IMR-90 (cell line): ENCODE data around the gene KCNJ4. TPM values are rescaled to one million over a fixed set of nuclear protein-coding genes. Genes with fewer than 3 reads are reported as not detected.

Experiments used
- ATAC-seq: fragments of 200-7000 bp; cut with Tn5 transposase; 2 replicates; pipeline ENCODE4 v1.9.1; 2020; ENCODE audit warnings: low read depth, mild to moderate bottlenecking, moderate library complexity
- BruUV-seq: library from RNA; stranded (reverse); fragments of 400-500 nt; replicated peaks from 2 replicates; lab custom pipeline; 2021; lab: Mats Ljungman, UMichigan
- CTCF ChIA-PET: fragments of 300-600 bp; formaldehyde crosslinking; extraction: SDS; loops from one replicate; lab custom pipeline; 2021; ENCODE audit warnings: antibody characterized with exemption; lab: Yijun Ruan, JAX
- POLR2A ChIA-PET: fragments of 300-600 bp; sonication (Branson Sonifier 250); formaldehyde crosslinking; loops from one replicate; lab custom pipeline; 2022; ENCODE audit warnings: antibody characterized with exemption; ENCODE audit not compliant: unreplicated experiment; lab: Charles Lee
- DNase-seq: peaks from one replicate; pipeline ENCODE4 v3.0.0; 2013
- H2AFZ ChIP-seq: replicated peaks from 2 replicates; pipeline ENCODE3; 2013; ENCODE audit warnings: low read length, mild to moderate bottlenecking; ENCODE audit not compliant: poor library complexity
- H2AK5ac ChIP-seq: 2 replicates; pipeline ENCODE4 v1.6.1; 2013; ENCODE audit warnings: low read depth, low read length, inconsistent platforms
- H2AK9ac ChIP-seq: replicated peaks from 2 replicates; pipeline ENCODE3; 2013; ENCODE audit warnings: mild to moderate bottlenecking, low read depth, low read length, moderate library complexity; ENCODE audit not compliant: poor library complexity
- H2BK120ac ChIP-seq: 2 replicates; pipeline ENCODE4 v1.6.1; 2013; ENCODE audit warnings: low read depth, low read length, inconsistent platforms
- H2BK15ac ChIP-seq: 3 replicates; pipeline ENCODE4 v1.6.1; 2013; ENCODE audit warnings: low read depth, low read length, inconsistent platforms
- H2BK20ac ChIP-seq: 2 replicates; pipeline ENCODE4 v1.6.1; 2013; ENCODE audit warnings: low read depth, mild to moderate bottlenecking, inconsistent platforms, low read length, moderate library complexity
- H2BK5ac ChIP-seq: 2 replicates; pipeline ENCODE4 v1.6.1; 2013; ENCODE audit warnings: mild to moderate bottlenecking, low read depth, low read length, inconsistent platforms; ENCODE audit not compliant: poor library complexity, severe bottlenecking
- H3K14ac ChIP-seq: replicated peaks from 2 replicates; pipeline ENCODE4 v1.6.1; 2013; ENCODE audit warnings: low read depth, low read length, inconsistent platforms
- H3K18ac ChIP-seq: 2 replicates; pipeline ENCODE4 v1.6.1; 2013; ENCODE audit warnings: low read depth, low read length, control low read depth
- H3K23ac ChIP-seq: 2 replicates; pipeline ENCODE4 v1.6.1; 2013; ENCODE audit warnings: low read depth, low read length, inconsistent platforms
- H3K27ac ChIP-seq: 2 replicates; pipeline ENCODE4 v1.5.1; 2013; ENCODE audit warnings: mild to moderate bottlenecking, control low read depth, low read length; ENCODE audit not compliant: insufficient read depth
- H3K27me3 ChIP-seq: 2 replicates; pipeline ENCODE4 v1.6.1; 2013; ENCODE audit warnings: low read length; ENCODE audit not compliant: control insufficient read depth, insufficient read depth
- H3K36me3 ChIP-seq: 2 replicates; pipeline ENCODE4 v1.6.1; 2013; ENCODE audit warnings: low read length, mixed read lengths; ENCODE audit not compliant: control insufficient read depth, insufficient read depth
- H3K4ac ChIP-seq: 2 replicates; pipeline ENCODE4 v1.6.1; 2013; ENCODE audit warnings: low read depth, low read length, inconsistent platforms
- H3K4me1 ChIP-seq: 2 replicates; pipeline ENCODE4 v1.6.1; 2013; ENCODE audit warnings: low read length, mixed read lengths; ENCODE audit not compliant: control insufficient read depth, insufficient read depth
- H3K4me2 ChIP-seq: 2 replicates; pipeline ENCODE4 v1.6.1; 2013; ENCODE audit warnings: low read depth, mild to moderate bottlenecking, control low read depth, low read length, moderate library complexity
- H3K4me3 ChIP-seq: 2 replicates; pipeline ENCODE4 v1.5.1; 2013; ENCODE audit warnings: low read depth, mild to moderate bottlenecking, control low read depth, low read length, moderate library complexity; ENCODE audit not compliant: insufficient read depth
- H3K56ac ChIP-seq: 2 replicates; pipeline ENCODE4 v1.6.1; 2013; ENCODE audit warnings: low read length, inconsistent platforms; ENCODE audit not compliant: insufficient read depth; ENCODE audit errors: extremely low read depth
- H3K79me1 ChIP-seq, 2 experiments: 2 replicates each; pipeline ENCODE4 v1.6.1; 2013; ENCODE audit warnings: low read length in 2 of 2, inconsistent platforms in 1 of 2, low read depth in 1 of 2
- H3K9ac ChIP-seq: 2 replicates; pipeline ENCODE4 v1.6.1; 2013; ENCODE audit warnings: low read depth, low read length, control low read depth
- H3K9me1 ChIP-seq: 2 replicates; pipeline ENCODE4 v1.6.1; 2013; ENCODE audit warnings: low read length, inconsistent platforms; ENCODE audit not compliant: insufficient read depth
- H3K9me3 ChIP-seq: 2 replicates; pipeline ENCODE4 v1.6.1; 2013; ENCODE audit warnings: low read length; ENCODE audit not compliant: control insufficient read depth, insufficient read depth
- H4K20me1 ChIP-seq: 2 replicates; pipeline ENCODE4 v1.6.1; 2013; ENCODE audit warnings: low read length, inconsistent platforms; ENCODE audit not compliant: insufficient read depth
- H4K5ac ChIP-seq: 2 replicates; pipeline ENCODE4 v1.6.1; 2013; ENCODE audit warnings: mild to moderate bottlenecking, low read depth, low read length, control low read depth
- H4K8ac ChIP-seq, 2 experiments: 2 replicates each; pipeline ENCODE4 v1.6.1; 2013; ENCODE audit warnings: low read depth in 2 of 2, low read length in 2 of 2, control low read depth in 1 of 2, inconsistent platforms in 1 of 2
- H4K91ac ChIP-seq: 2 replicates; pipeline ENCODE4 v1.6.1; 2013; ENCODE audit warnings: low read depth, low read length, inconsistent platforms; ENCODE audit not compliant: insufficient read depth
- POLR2A ChIP-seq: IDR thresholded peaks from 2 replicates; pipeline ENCODE4 v1.6.1; 2012; ENCODE audit warnings: mild to moderate bottlenecking, low read depth, low read length
- RFX5 ChIP-seq: IDR thresholded peaks from 2 replicates; pipeline ENCODE4 v1.8.0; 2012; ENCODE audit warnings: low read depth, mild to moderate bottlenecking, low read length, moderate library complexity
- SMC3 ChIP-seq: fragments of 150-350 bp; IDR thresholded peaks from 2 replicates; pipeline ENCODE4 v1.6.1; 2016; ENCODE audit warnings: low read depth, mild to moderate bottlenecking, antibody characterized with exemption, low read length, moderate library complexity
- WGBS, 2 experiments: methylation state at CpG; one replicate each; pipeline versions ENCODE4 v1.1.5 to v1.1.7; 2013; ENCODE audit warnings: missing lambda C conversion rate in 2 of 2; ENCODE audit not compliant: insufficient read length in 1 of 2; ENCODE audit errors: extremely low coverage in 2 of 2; 5-methylcytosine and 5-hydroxymethylcytosine counted together
- dilution Hi-C: fragments of 300-500 bp; cut with HindIII; formaldehyde crosslinking; loops from one replicate; pipeline ENCODE4 v1.14.3; 2018; ENCODE audit warnings: low sequenced_read_pairs; ENCODE audit not compliant: unreplicated experiment
- in situ Hi-C: fragments of 300-500 bp; cut with MboI; formaldehyde crosslinking; loops from 3 replicates; pipeline ENCODE4 v1.14.3; 2019; ENCODE audit warnings: low sequenced_read_pairs, inconsistent platforms, mixed read lengths
- intact Hi-C: fragments of 100-400 bp; cut with micrococcal nuclease; formaldehyde crosslinking; loops from 2 replicates; pipeline ENCODE4 v1.10.0; 2022
- polyA plus RNA-seq, 3 experiments: library from polyadenylated mRNA; depleted of rRNA; stranded (reverse); fragments of >200 nt; gene quantifications; 2 replicates each; pipeline ENCODE4 v1.2.3, GENCODE V29; 2012; ENCODE audit warnings: low replicate concordance in 1 of 3
- total RNA-seq: library from RNA; depleted of rRNA; stranded (reverse); fragments of >200 nt; gene quantifications from 2 replicates; pipeline ENCODE4 v1.2.3, GENCODE V29; 2012
- TF ChIP-seq, protein P1 (sequence below): fragments of 150-350 bp; IDR thresholded peaks from 2 replicates; pipeline ENCODE4 v1.6.1; 2017; ENCODE audit warnings: mild to moderate bottlenecking, antibody characterized with exemption, low read length, low read depth

The KCNJ4 gene
- total and polyA plus RNA-seq, 2 of the 4 experiments (the other 2 are of a cell fraction): not detected

DNA sequence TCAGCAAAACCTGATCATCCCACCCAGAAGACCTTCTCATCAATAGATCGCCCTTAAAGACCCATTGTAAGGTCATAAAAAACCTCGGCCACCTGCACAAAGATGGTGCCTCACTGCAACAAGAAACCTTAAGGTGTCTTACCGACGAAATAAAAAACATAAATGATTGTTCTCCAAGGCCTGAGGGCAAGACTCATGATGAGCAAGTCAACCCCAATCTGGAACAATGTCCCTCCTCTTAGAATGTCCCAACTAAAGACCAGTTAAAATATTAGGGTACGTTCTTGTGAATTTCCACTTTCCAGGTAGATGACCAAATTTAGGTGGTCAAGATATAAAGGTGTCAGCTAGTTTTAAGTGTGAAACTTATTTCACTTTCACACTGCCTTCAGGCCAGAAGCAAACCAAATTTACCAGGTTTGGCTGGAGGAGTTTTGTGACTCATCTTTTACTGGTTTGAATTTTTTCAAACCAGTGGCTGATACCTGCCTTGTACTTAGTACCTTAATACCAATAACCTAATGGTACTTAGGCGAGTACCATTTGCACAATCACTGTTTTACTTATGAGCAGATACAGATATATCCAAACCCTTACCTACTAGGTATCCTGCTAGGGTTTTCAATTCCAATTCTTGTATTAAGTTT lies 27.8 kb upstream of the KCNJ4 start:
- in situ Hi-C loops (no loop called here), intact Hi-C loops (no loop called here), dilution Hi-C loops (no loop called here)
- Histone ChIP-seq H2BK15ac (no peak overlapping the region), H3K14ac (no peak overlapping the region), H2AFZ (no peak overlapping the region), H4K5ac (no peak overlapping the region), H2AK5ac (no peak overlapping the region), H3K4me3 (no peak overlapping the region), H4K20me1 (peaks cover 74% of the 10 kb centered on the region), H3K79me1 (peaks cover 34 to 66% of the 10 kb centered on the region in 2 experiments), H3K27me3 (no peaks in the 10 kb centered on the region), H3K9me1 (peaks cover 18% of the 10 kb centered on the region), H2BK120ac (no peak overlapping the region), H3K9ac (no peak overlapping the region), H4K91ac (no peak overlapping the region), H2BK5ac (no peak overlapping the region), H3K23ac (no peak overlapping the region), H3K4me1 (peaks cover 16% of the 10 kb centered on the region), H3K4me2 (no peak overlapping the region), H2AK9ac (no peak overlapping the region), H3K18ac (no peak overlapping the region), H3K9me3 (no peaks in the 10 kb centered on the region), H3K27ac (no peak overlapping the region), H3K4ac (no peak overlapping the region), H4K8ac (no peak overlapping the region), H3K36me3 (peaks cover 59% of the 10 kb centered on the region), H2BK20ac (no peak overlapping the region), H3K56ac (no peak overlapping the region)
- DNase-seq (no peak), ATAC-seq (no peak)
- ChIA-PET POLR2A (no interaction called here), CTCF (no interaction called here)
- TSS peak; percentile 99 for BruUV-seq
- no peak for TF ChIP-seq RFX5
- TF ChIP-seq POLR2A: peak; percentile 35; the same call in 1 of the 2 replicates
- TF ChIP-seq, protein P1, sequence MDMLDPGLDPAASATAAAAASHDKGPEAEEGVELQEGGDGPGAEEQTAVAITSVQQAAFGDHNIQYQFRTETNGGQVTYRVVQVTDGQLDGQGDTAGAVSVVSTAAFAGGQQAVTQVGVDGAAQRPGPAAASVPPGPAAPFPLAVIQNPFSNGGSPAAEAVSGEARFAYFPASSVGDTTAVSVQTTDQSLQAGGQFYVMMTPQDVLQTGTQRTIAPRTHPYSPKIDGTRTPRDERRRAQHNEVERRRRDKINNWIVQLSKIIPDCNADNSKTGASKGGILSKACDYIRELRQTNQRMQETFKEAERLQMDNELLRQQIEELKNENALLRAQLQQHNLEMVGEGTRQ: no peak
- no peak for TF ChIP-seq SMC3
- WGBS, 2 experiments: no CpG with 5 or more reads among the region's 6 CpGs
